HepG2 (cell line): ENCODE results near the gene CYB5D1. TPM values are rescaled to one million over a fixed set of nuclear protein-coding genes. Genes with fewer than 3 reads are reported as not detected.

Experiments used
- ARID4A ChIP-seq: sonication (generic); formaldehyde crosslinking; IDR thresholded peaks from 2 replicates; pipeline ENCODE4 v1.5.0; 2020; ENCODE audit warnings: mild to moderate bottlenecking, missing genetic modification reagents, borderline replicate concordance
- ARNT2 ChIP-seq: sonication (generic); formaldehyde crosslinking; IDR thresholded peaks from 2 replicates; pipeline ENCODE4 v1.8.0; 2022; ENCODE audit warnings: mild to moderate bottlenecking, low read depth, missing genetic modification reagents, moderate library complexity
- CTCF ChIP-seq: sonication (generic); formaldehyde crosslinking; IDR thresholded peaks from 2 replicates; pipeline ENCODE4 v1.5.0; 2020; ENCODE audit warnings: mild to moderate bottlenecking, missing genetic modification reagents, moderate library complexity
- MED8 ChIP-seq: sonication (generic); formaldehyde crosslinking; IDR thresholded peaks from 2 replicates; pipeline ENCODE4 v1.8.1; 2023; ENCODE audit warnings: mild to moderate bottlenecking, missing genetic modification reagents; ENCODE audit not compliant: insufficient replicate concordance
- SP4 ChIP-seq: sonication (generic); formaldehyde crosslinking; IDR thresholded peaks from 2 replicates; pipeline ENCODE4 v1.8.1; 2023; ENCODE audit warnings: mild to moderate bottlenecking, missing genetic modification reagents
- TBP ChIP-seq: sonication (generic); formaldehyde crosslinking; IDR thresholded peaks from 2 replicates; pipeline ENCODE4 v1.5.0; 2020; ENCODE audit warnings: missing genetic modification reagents
- ZFP41 ChIP-seq: sonication (generic); formaldehyde crosslinking; IDR thresholded peaks from 2 replicates; pipeline ENCODE4 v1.4.0; 2020; ENCODE audit warnings: mild to moderate bottlenecking, missing genetic modification reagents, borderline replicate concordance
- ZFP62 ChIP-seq: sonication (generic); formaldehyde crosslinking; IDR thresholded peaks from 2 replicates; pipeline ENCODE4 v1.4.0; 2020; ENCODE audit warnings: missing genetic modification reagents
- ZKSCAN1 ChIP-seq: fragments of 150-350 bp; IDR thresholded peaks from 2 replicates; pipeline ENCODE4 v1.6.1; 2014; ENCODE audit warnings: low read length
- ZNF282 ChIP-seq: fragments of 450-650 bp; IDR thresholded peaks from 2 replicates; pipeline ENCODE4 v1.6.1; 2018; ENCODE audit not compliant: partially characterized antibody
- ZNF510 ChIP-seq: sonication (generic); formaldehyde crosslinking; IDR thresholded peaks from 2 replicates; pipeline ENCODE4 v1.4.0; 2020; ENCODE audit warnings: low read depth, mild to moderate bottlenecking, missing genetic modification reagents
- polyA plus RNA-seq, 8 experiments: library from polyadenylated mRNA; depleted of rRNA in 3 of 8; stranded (reverse) in 7 of 8; unstranded in 1 of 8; fragments of >200 nt; fragmentation: Illumina TruSeq in 4 of 8; extraction: Trizol in 4 of 8; gene quantifications; 2 replicates each; pipeline versions ENCODE4 v1.2.1 to v1.2.3, GENCODE V29; 2011 to 2016; ENCODE audit warnings: low read depth in 4 of 8, missing spikeins in 1 of 8, mixed read lengths in 1 of 8; ENCODE audit not compliant: insufficient read depth in 1 of 8
- total RNA-seq, 5 experiments: library from RNA; depleted of rRNA; stranded (reverse); fragments of >200 nt; fragmentation: Illumina TruSeq; extraction: Trizol; gene quantifications; 2 replicates each; pipeline ENCODE4 v1.2.3, GENCODE V29; 2016; ENCODE audit warnings: low read depth in 1 of 5
- TF ChIP-seq, protein P1 (sequence below): sonication (generic); formaldehyde crosslinking; IDR thresholded peaks from 2 replicates; pipeline ENCODE4 v1.4.0; 2020; ENCODE audit warnings: mild to moderate bottlenecking, low read depth, missing genetic modification reagents
- TF ChIP-seq, protein P2 (sequence below): sonication (generic); formaldehyde crosslinking; IDR thresholded peaks from 2 replicates; pipeline ENCODE4 v1.4.0; 2020; ENCODE audit warnings: missing genetic modification reagents, mild to moderate bottlenecking, borderline replicate concordance
- TF ChIP-seq, protein P3 (sequence below): sonication (generic); formaldehyde crosslinking; IDR thresholded peaks from 2 replicates; pipeline ENCODE4 v1.4.0; 2020; ENCODE audit warnings: low read depth, missing genetic modification reagents

Gene CYB5D1
- total and polyA plus RNA-seq, 2 of the 13 experiments (the other 11 are each of a cell fraction or from before 2014, with no cell fraction given), result 8.9 to 17.0 TPM

- TF ChIP-seq ARID4A (CRISPR knock-in tag) (peak; percentile 76), ZNF510 (CRISPR knock-in tag) (no peak), MED8 (CRISPR knock-in tag) (no peak), SP4 (CRISPR knock-in tag) (no peak), ZNF282 (no peak), ZFP41 (CRISPR knock-in tag) (no peak), ZFP62 (CRISPR knock-in tag) (no peak), TBP (no peak), CTCF (CRISPR knock-in tag) (peak; percentile 91), ZKSCAN1 (no peak), ARNT2 (CRISPR knock-in tag) (peak; percentile 0; the same call in 1 of the 2 replicates)
- TF ChIP-seq, protein P1, sequence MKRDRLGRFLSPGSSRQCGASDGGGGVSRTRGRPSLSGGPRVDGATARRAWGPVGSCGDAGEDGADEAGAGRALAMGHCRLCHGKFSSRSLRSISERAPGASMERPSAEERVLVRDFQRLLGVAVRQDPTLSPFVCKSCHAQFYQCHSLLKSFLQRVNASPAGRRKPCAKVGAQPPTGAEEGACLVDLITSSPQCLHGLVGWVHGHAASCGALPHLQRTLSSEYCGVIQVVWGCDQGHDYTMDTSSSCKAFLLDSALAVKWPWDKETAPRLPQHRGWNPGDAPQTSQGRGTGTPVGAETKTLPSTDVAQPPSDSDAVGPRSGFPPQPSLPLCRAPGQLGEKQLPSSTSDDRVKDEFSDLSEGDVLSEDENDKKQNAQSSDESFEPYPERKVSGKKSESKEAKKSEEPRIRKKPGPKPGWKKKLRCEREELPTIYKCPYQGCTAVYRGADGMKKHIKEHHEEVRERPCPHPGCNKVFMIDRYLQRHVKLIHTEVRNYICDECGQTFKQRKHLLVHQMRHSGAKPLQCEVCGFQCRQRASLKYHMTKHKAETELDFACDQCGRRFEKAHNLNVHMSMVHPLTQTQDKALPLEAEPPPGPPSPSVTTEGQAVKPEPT (CRISPR knock-in tag), result no peak
- TF ChIP-seq, protein P2, sequence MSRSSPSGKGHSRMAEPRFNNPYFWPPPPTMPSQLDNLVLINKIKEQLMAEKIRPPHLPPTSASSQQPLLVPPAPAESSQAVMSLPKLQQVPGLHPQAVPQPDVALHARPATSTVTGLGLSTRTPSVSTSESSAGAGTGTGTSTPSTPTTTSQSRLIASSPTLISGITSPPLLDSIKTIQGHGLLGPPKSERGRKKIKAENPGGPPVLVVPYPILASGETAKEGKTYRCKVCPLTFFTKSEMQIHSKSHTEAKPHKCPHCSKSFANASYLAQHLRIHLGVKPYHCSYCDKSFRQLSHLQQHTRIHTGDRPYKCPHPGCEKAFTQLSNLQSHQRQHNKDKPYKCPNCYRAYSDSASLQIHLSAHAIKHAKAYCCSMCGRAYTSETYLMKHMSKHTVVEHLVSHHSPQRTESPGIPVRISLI (CRISPR knock-in tag), result no peak
- TF ChIP-seq, protein P3, sequence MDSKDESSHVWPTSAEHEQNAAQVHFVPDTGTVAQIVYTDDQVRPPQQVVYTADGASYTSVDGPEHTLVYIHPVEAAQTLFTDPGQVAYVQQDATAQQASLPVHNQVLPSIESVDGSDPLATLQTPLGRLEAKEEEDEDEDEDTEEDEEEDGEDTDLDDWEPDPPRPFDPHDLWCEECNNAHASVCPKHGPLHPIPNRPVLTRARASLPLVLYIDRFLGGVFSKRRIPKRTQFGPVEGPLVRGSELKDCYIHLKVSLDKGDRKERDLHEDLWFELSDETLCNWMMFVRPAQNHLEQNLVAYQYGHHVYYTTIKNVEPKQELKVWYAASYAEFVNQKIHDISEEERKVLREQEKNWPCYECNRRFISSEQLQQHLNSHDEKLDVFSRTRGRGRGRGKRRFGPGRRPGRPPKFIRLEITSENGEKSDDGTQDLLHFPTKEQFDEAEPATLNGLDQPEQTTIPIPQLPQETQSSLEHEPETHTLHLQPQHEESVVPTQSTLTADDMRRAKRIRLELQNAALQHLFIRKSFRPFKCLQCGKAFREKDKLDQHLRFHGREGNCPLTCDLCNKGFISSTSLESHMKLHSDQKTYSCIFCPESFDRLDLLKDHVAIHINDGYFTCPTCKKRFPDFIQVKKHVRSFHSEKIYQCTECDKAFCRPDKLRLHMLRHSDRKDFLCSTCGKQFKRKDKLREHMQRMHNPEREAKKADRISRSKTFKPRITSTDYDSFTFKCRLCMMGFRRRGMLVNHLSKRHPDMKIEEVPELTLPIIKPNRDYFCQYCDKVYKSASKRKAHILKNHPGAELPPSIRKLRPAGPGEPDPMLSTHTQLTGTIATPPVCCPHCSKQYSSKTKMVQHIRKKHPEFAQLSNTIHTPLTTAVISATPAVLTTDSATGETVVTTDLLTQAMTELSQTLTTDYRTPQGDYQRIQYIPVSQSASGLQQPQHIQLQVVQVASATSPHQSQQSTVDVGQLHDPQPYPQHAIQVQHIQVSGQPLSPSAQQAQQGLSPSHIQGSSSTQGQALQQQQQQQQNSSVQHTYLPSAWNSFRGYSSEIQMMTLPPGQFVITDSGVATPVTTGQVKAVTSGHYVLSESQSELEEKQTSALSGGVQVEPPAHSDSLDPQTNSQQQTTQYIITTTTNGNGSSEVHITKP (CRISPR knock-in tag), result no peak
Measured at GRCh38 chr17:7856811-7857712, 741 bp upstream of the CYB5D1 start, which contains the start of gene NAA38 (continued).
